ENCODE data around the gene HOXB13.
"Not testable (repeated sequence)": the region's sequence is repeated elsewhere in the genome, so short reads cannot be mapped to it uniquely, and the experiment has no call there.

HOXB13 gene

GRCh38 chr17:48726114-48726915, 2.2 kb downstream of the HOXB13 start:
- no peak for DNase-seq (ENCODE audit: low spot score)

- DNase-seq (ENCODE audit: low spot score): no peak
Observed at GRCh38 chr17:48725288-48726064, 3.1 kb downstream of the HOXB13 start.

GRCh38 chr17:48725004-48725287, 3.6 kb downstream of the HOXB13 start:
- DNase-seq (ENCODE audit: low spot score): no peak

- peak; percentile 44 for DNase-seq (ENCODE audit: low spot score)
Observed at GRCh38 chr17:48724251-48725003, 4.1 kb downstream of the HOXB13 start.

- no peak for DNase-seq (ENCODE audit: low spot score)
Observed at GRCh38 chr17:48723423-48724250, 4.9 kb downstream of the HOXB13 start.

GRCh38 chr17:48722915-48723422, 5.6 kb downstream of the HOXB13 start, which contains the start of gene PRAC2:
Gene PRAC2 (plus strand): TSS chr17:48723185. CDS start chr17:48724411, 1,226 bp downstream.
- DNase-seq (ENCODE audit: low spot score): no peak

- DNase-seq (ENCODE audit: low spot score): no peak
Observed at GRCh38 chr17:48722201-48722907, 6.2 kb downstream of the HOXB13 start, which contains the start of gene PRAC1. Gene PRAC1 (minus strand): TSS chr17:48722518. CDS start chr17:48722392, 126 bp downstream.

GRCh38 chr17:48721009-48721402, 7.5 kb downstream of the HOXB13 start:
- no peak for DNase-seq (ENCODE audit: low spot score)

GRCh38 chr17:48720266-48721008, 8.1 kb downstream of the HOXB13 start:
- no peak for DNase-seq (ENCODE audit: low spot score)

GRCh38 chr17:48719642-48720265, 8.8 kb downstream of the HOXB13 start:
- no peak for DNase-seq (ENCODE audit: low spot score)

GRCh38 chr17:48718761-48719641, 9.5 kb downstream of the HOXB13 start:
- DNase-seq (ENCODE audit: low spot score): no peak

GRCh38 chr17:48718227-48718760, 10.3 kb downstream of the HOXB13 start:
- no peak for DNase-seq (ENCODE audit: low spot score)

GRCh38 chr17:48717367-48718226, 11.0 kb downstream of the HOXB13 start:
- no peak for DNase-seq (ENCODE audit: low spot score)

- DNase-seq (ENCODE audit: low spot score): not testable (repeated sequence)
Observed at GRCh38 chr17:48716549-48716948, 12.0 kb downstream of the HOXB13 start.

- no peak for DNase-seq (ENCODE audit: low spot score)
Observed at GRCh38 chr17:48715496-48716399, 12.8 kb downstream of the HOXB13 start.

GRCh38 chr17:48711128-48711527, 17.4 kb downstream of the HOXB13 start:
- DNase-seq (ENCODE audit: low spot score): no peak

Data from hematopoietic multipotent progenitor cell treated with erythropoietin and hydrocortisone succinate and interleukin-3 and kit ligand, for 15 days (in vitro differentiated cells).